PC-3 (cell line): ENCODE data around the gene TOX4. TPM values are rescaled to one million over a fixed set of nuclear protein-coding genes. Genes with fewer than 3 reads are reported as not detected.

ENCODE experiments used
- ATAC-seq: fragments of 200-7000 bp; cut with Tn5 transposase; 2 replicates; pipeline ENCODE4 v1.9.1; 2020; ENCODE audit warnings: mild to moderate bottlenecking, moderate library complexity
- BruUV-seq: library from RNA; stranded (reverse); fragments of 400-500 nt; replicated peaks from 2 replicates; lab custom pipeline; 2021; lab: Mats Ljungman, UMichigan
- CTCF ChIA-PET: fragments of 300-600 bp; sonication (Branson Sonifier 250); formaldehyde crosslinking; loops from one replicate; lab custom pipeline; 2022; ENCODE audit warnings: antibody characterized with exemption; lab: Charles Lee
- POLR2A ChIA-PET: fragments of 300-600 bp; sonication (Branson Sonifier 250); formaldehyde crosslinking; loops from one replicate; lab custom pipeline; 2022; ENCODE audit warnings: antibody characterized with exemption; ENCODE audit not compliant: unreplicated experiment; lab: Charles Lee
- DNase-seq: peaks from one replicate; pipeline ENCODE4 v3.0.0-alpha.2; 2015
- H2AFZ ChIP-seq: fragments of 300-600 bp; sonication (generic); 2 replicates; pipeline ENCODE4 v1.6.0; 2016; ENCODE audit warnings: antibody characterized with exemption, low read length
- H3F3A ChIP-seq: fragments of 300-600 bp; sonication (generic); one replicate; pipeline ENCODE4 v1.6.0; 2017; ENCODE audit warnings: antibody characterized with exemption, low read length, control low read depth, mild to moderate bottlenecking; ENCODE audit not compliant: unreplicated experiment
- H3K27ac ChIP-seq: fragments of 300-600 bp; sonication (generic); 2 replicates; pipeline ENCODE4 v1.5.1; 2016; ENCODE audit warnings: mild to moderate bottlenecking, low read length
- H3K27me3 ChIP-seq: fragments of 300-600 bp; sonication (generic); 2 replicates; pipeline ENCODE4 v1.6.1; 2016; ENCODE audit warnings: low read length, mixed read lengths
- H3K36me3 ChIP-seq: fragments of 300-600 bp; sonication (generic); 2 replicates; pipeline ENCODE4 v1.6.1; 2016; ENCODE audit warnings: low read depth, mixed run types, low read length, mixed read lengths
- H3K4me1 ChIP-seq: fragments of 300-600 bp; sonication (generic); 2 replicates; pipeline ENCODE4 v1.5.1; 2016; ENCODE audit warnings: low read length; ENCODE audit not compliant: insufficient read depth
- H3K4me2 ChIP-seq: fragments of 300-600 bp; sonication (generic); 2 replicates; pipeline ENCODE4 v1.6.0; 2016; ENCODE audit warnings: low read length
- H3K4me3 ChIP-seq: fragments of 300-600 bp; sonication (generic); 2 replicates; pipeline ENCODE4 v1.5.1; 2016; ENCODE audit warnings: mild to moderate bottlenecking, low read length, mixed read lengths
- H3K79me2 ChIP-seq: fragments of 300-600 bp; sonication (generic); 2 replicates; pipeline ENCODE4 v1.6.1; 2017; ENCODE audit warnings: low read length, mixed read lengths
- H3K9ac ChIP-seq: fragments of 300-600 bp; sonication (generic); 2 replicates; pipeline ENCODE4 v1.6.0; 2016; ENCODE audit warnings: mild to moderate bottlenecking, low read length
- H3K9me2 ChIP-seq: fragments of 300-600 bp; sonication (generic); replicated peaks from 2 replicates; pipeline ENCODE4 v1.6.1; 2016; ENCODE audit warnings: mixed run types, low read length, mixed read lengths
- H3K9me3 ChIP-seq: fragments of 300-600 bp; sonication (generic); 2 replicates; pipeline ENCODE4 v1.6.1; 2016; ENCODE audit warnings: low read length, mixed read lengths
- H4K20me1 ChIP-seq: fragments of 300-600 bp; sonication (generic); 2 replicates; pipeline ENCODE4 v1.6.1; 2016; ENCODE audit warnings: low read length, mixed read lengths
- EZH2 ChIP-seq: fragments of 300-600 bp; sonication (generic); IDR thresholded peaks from one replicate; pipeline ENCODE4 v1.6.1; 2017; ENCODE audit warnings: antibody characterized with exemption, mild to moderate bottlenecking, low read length; ENCODE audit not compliant: unreplicated experiment
- EZH2phosphoT487 ChIP-seq: fragments of 300-600 bp; sonication (generic); IDR thresholded peaks from 2 replicates; pipeline ENCODE4 v1.6.1; 2018; ENCODE audit warnings: mild to moderate bottlenecking, antibody characterized with exemption, low read length, borderline replicate concordance
- intact Hi-C: fragments of 100-400 bp; cut with micrococcal nuclease; formaldehyde crosslinking; loops from 2 replicates; pipeline ENCODE4 v1.9.0; 2023
- total RNA-seq: library from RNA; depleted of rRNA; stranded (reverse); fragments of >200 nt; gene quantifications from 2 replicates; pipeline ENCODE4 v1.2.3, GENCODE V29; 2014
- TF ChIP-seq, protein P1 (sequence below): fragments of 300-600 bp; sonication (generic); conservative IDR thresholded peaks from 2 replicates; pipeline ENCODE4 v1.5.1; 2017; ENCODE audit warnings: antibody characterized with exemption, low read depth, mild to moderate bottlenecking, low read length

The TOX4 gene
- total RNA-seq, 1 experiment from 2014 or later: 26.7 TPM

GRCh38 chr14:21525962-21526671 lies 49.1 kb downstream of the TOX4 start, which contains the start of gene SALL2:
Gene SALL2 (minus strand): TSS chr14:21526346. CDS start chr14:21526127, 219 bp downstream.
- H3K4me3 ChIP-seq: peak within 1 kb of the TSS; percentile 85
- no peaks in the 10 kb centered on the region for H4K20me1 ChIP-seq
- no peaks in the 10 kb centered on the region for H3K27me3 ChIP-seq
- H3K36me3 ChIP-seq: no peaks in the 10 kb centered on the region
- peak within 1 kb of the TSS; percentile 90 for H3K4me2 ChIP-seq
- H3K27ac ChIP-seq: no peak within 1 kb of the TSS
- no peaks in the 10 kb centered on the region for H3F3A ChIP-seq
- intact Hi-C loops: loop anchor here (1.0 kb wide), 1 partner anchor 31 kb away; no protein-coding TSS in a partner anchor
- POLR2A ChIA-PET: interaction anchor here (0.6 to 1.2 kb wide), 4 partner anchors 13 to 1070 kb away, joined by 3 to 5 read pairs (median 4); partner anchors contain the start of gene METTL3
- ATAC-seq: peak; percentile 87
- CTCF ChIA-PET: interaction anchor here (0.5 to 0.9 kb wide), 3 partner anchors 8 to 28 kb away, joined by 3 to 9 read pairs (median 4); partner anchors contain the start of gene METTL3
- no peaks in the 10 kb centered on the region for H3K9me2 ChIP-seq
- H3K9me3 ChIP-seq: no peaks in the 10 kb centered on the region
- peak within 1 kb of the TSS; percentile 95 for H2AFZ ChIP-seq
- H3K9ac ChIP-seq: peak within 1 kb of the TSS; percentile 51; the same call in 1 of the 2 replicates
- peak; percentile 57 for DNase-seq
- TF ChIP-seq EZH2 (no peak), EZH2phosphoT487 (no peak)
- TF ChIP-seq, protein P1, sequence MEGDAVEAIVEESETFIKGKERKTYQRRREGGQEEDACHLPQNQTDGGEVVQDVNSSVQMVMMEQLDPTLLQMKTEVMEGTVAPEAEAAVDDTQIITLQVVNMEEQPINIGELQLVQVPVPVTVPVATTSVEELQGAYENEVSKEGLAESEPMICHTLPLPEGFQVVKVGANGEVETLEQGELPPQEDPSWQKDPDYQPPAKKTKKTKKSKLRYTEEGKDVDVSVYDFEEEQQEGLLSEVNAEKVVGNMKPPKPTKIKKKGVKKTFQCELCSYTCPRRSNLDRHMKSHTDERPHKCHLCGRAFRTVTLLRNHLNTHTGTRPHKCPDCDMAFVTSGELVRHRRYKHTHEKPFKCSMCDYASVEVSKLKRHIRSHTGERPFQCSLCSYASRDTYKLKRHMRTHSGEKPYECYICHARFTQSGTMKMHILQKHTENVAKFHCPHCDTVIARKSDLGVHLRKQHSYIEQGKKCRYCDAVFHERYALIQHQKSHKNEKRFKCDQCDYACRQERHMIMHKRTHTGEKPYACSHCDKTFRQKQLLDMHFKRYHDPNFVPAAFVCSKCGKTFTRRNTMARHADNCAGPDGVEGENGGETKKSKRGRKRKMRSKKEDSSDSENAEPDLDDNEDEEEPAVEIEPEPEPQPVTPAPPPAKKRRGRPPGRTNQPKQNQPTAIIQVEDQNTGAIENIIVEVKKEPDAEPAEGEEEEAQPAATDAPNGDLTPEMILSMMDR: no peak
- BruUV-seq: no TSS peak
- peaks cover 20% of the 10 kb centered on the region for H3K4me1 ChIP-seq
- no peaks in the 10 kb centered on the region for H3K79me2 ChIP-seq

DNA sequence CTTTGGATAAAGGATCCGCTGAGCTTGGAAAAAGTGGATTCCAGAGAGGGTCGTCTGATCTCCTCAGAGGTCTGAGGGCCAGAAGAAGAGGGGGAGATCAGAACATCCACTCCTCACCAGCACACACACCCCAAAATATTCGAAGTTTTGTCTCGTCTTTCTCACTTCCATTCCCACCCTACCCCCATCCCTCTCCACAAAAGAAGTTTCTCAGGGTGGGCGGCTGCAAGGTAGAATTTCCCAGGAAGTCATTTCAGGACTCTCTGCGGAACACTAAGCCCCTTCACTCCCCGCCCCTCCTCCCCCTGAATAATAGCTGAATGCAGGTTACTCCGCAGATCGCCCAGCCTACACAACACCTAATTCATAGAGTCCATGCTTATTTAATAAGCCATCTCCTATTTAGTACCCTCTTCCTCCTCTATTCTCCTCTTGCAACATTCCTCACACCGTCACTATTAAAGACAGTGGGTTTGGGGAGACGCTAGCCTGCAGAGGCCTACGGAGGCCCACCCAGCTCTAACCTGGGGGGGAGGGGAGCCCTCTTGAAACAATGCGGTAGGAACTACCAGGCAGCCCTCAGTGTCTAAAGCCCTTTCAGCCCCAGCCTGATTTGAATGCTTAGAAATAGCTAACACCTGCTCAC lies 49.8 kb downstream of the TOX4 start:
- ChIA-PET CTCF (interaction anchor here (0.7 to 1.0 kb wide), 2 partner anchors 16 to 28 kb away, joined by 3 to 9 read pairs (median 5); partner anchors contain the start of gene METTL3), POLR2A (interaction anchor here (0.9 to 1.2 kb wide), 2 partner anchors 15 to 29 kb away, joined by 3 to 4 read pairs; partner anchors contain the start of gene METTL3)
- Histone ChIP-seq H3K9me3 (no peaks in the 10 kb centered on the region), H3K27me3 (no peaks in the 10 kb centered on the region), H3K4me1 (peaks cover 20% of the 10 kb centered on the region), H3K9ac (0 out of 2 replicates have a peak overlapping the region, but pooled peaks have one; percentile 51), H2AFZ (peak overlapping the region; percentile 95), H4K20me1 (no peaks in the 10 kb centered on the region), H3K27ac (no peak overlapping the region), H3K4me2 (peak overlapping the region; percentile 90), H3K4me3 (peak overlapping the region; percentile 85), H3K36me3 (no peaks in the 10 kb centered on the region), H3K79me2 (no peaks in the 10 kb centered on the region), H3K9me2 (no peaks in the 10 kb centered on the region), H3F3A (no peaks in the 10 kb centered on the region)
- ATAC-seq: no peak
- TF ChIP-seq EZH2phosphoT487: no peak
- no peak for TF ChIP-seq EZH2
- TF ChIP-seq, protein P1: no peak
- intact Hi-C loops: loop anchor here (1.0 kb wide), 1 partner anchor 31 kb away; no protein-coding TSS in a partner anchor
- no peak for DNase-seq
- BruUV-seq: no TSS peak
